Naive thymus-derived CD4-positive, alpha-beta T cell (primary cell): ENCODE results near the gene JAKMIP1. TPM values are rescaled to one million over a fixed set of nuclear protein-coding genes. Genes with fewer than 3 reads are reported as not detected.

ENCODE experiments used
- ATAC-seq: fragments of 150-1000 bp; cut with Tn5 transposase; 2 replicates; pipeline ENCODE4 v1.10.0; 2021; ENCODE audit warnings: mild to moderate bottlenecking, moderate library complexity
- CTCF ChIA-PET: fragments of 350-600 bp; sonication (Branson Sonifier 250); formaldehyde crosslinking; loops from one replicate; lab custom pipeline; 2021; ENCODE audit warnings: antibody characterized with exemption; lab: Charles Lee
- POLR2A ChIA-PET: fragments of 350-600 bp; sonication (Branson Sonifier 250); formaldehyde crosslinking; loops from one replicate; lab custom pipeline; 2021; ENCODE audit warnings: antibody characterized with exemption, inconsistent platforms; lab: Charles Lee
- DNase-seq, 9 donors: peaks; one replicate each; pipeline versions ENCODE4 v3.0.0 to v3.0.0-alpha.2; 2020 to 2022; ENCODE audit warnings: mixed read lengths in 1 of 9
- H3K27ac ChIP-seq: one replicate; pipeline ENCODE4 v1.7.0; 2013; ENCODE audit warnings: mild to moderate bottlenecking, low read depth, low read length, moderate library complexity
- H3K27me3 ChIP-seq, 2 donors: one replicate each; pipeline ENCODE4 v1.7.0; 2013; ENCODE audit warnings: low read length in 2 of 2, mild to moderate bottlenecking in 2 of 2, moderate library complexity in 2 of 2; ENCODE audit not compliant: control insufficient read depth in 2 of 2, insufficient read depth in 2 of 2
- H3K36me3 ChIP-seq, 3 experiments: 1 replicate in 2 of 3; 2 replicates in 1 of 3; pipeline ENCODE4 v1.7.0; 2013; ENCODE audit warnings: low read length in 3 of 3, mild to moderate bottlenecking in 3 of 3, moderate library complexity in 1 of 3; ENCODE audit not compliant: insufficient read depth in 3 of 3, control insufficient read depth in 2 of 3
- H3K4me1 ChIP-seq, 2 donors: one replicate each; pipeline ENCODE4 v1.7.0; 2013; ENCODE audit warnings: low read length in 2 of 2, mild to moderate bottlenecking in 2 of 2, moderate library complexity in 1 of 2; ENCODE audit not compliant: control insufficient read depth in 2 of 2, insufficient read depth in 2 of 2
- H3K4me3 ChIP-seq: 2 replicates; pipeline ENCODE4 v1.7.0; 2013; ENCODE audit warnings: mild to moderate bottlenecking, low read length
- H3K9me3 ChIP-seq, 3 experiments: 1 replicate in 2 of 3; 2 replicates in 1 of 3; pipeline ENCODE4 v1.7.0; 2013; ENCODE audit warnings: low read length in 3 of 3; ENCODE audit not compliant: control insufficient read depth in 2 of 3
- H3K27ac Mint-ChIP-seq, 9 donors: one replicate each; pipeline ENCODE4 v1.8.0; 2020 to 2022; ENCODE audit warnings: mixed read lengths in 9 of 9, mild to moderate bottlenecking in 8 of 9, moderate library complexity in 5 of 9, inconsistent platforms in 2 of 9
- H3K27me3 Mint-ChIP-seq, 5 donors: one replicate each; pipeline ENCODE4 v1.8.0; 2021 to 2022; ENCODE audit warnings: mixed read lengths in 5 of 5, mild to moderate bottlenecking in 1 of 5
- H3K36me3 Mint-ChIP-seq, 5 donors: one replicate each; pipeline ENCODE4 v1.8.0; 2020 to 2022; ENCODE audit warnings: mixed read lengths in 5 of 5, mild to moderate bottlenecking in 3 of 5, inconsistent platforms in 1 of 5
- H3K4me1 Mint-ChIP-seq, 7 donors: one replicate each; pipeline ENCODE4 v1.8.0; 2020 to 2022; ENCODE audit warnings: mixed read lengths in 7 of 7, mild to moderate bottlenecking in 3 of 7, inconsistent platforms in 1 of 7
- H3K4me3 Mint-ChIP-seq, 10 donors: one replicate each; pipeline ENCODE4 v1.8.0; 2020 to 2022; ENCODE audit warnings: mild to moderate bottlenecking in 10 of 10, mixed read lengths in 10 of 10, moderate library complexity in 6 of 10, inconsistent platforms in 2 of 10
- H3K9me3 Mint-ChIP-seq, 11 donors: one replicate each; pipeline ENCODE4 v1.8.0; 2020 to 2022; ENCODE audit warnings: mixed read lengths in 11 of 11, mild to moderate bottlenecking in 4 of 11, inconsistent platforms in 1 of 11, moderate library complexity in 1 of 11
- intact Hi-C, 2 donors: fragments of 100-400 bp; cut with micrococcal nuclease; formaldehyde crosslinking; loops; one replicate each; pipeline ENCODE4 v1.15.1; 2023
- polyA plus RNA-seq, 2 donors: library from polyadenylated mRNA; unstranded; fragments of 300-500 nt; fragmentation: Illumina TruSeq; gene quantifications; one replicate each; pipeline ENCODE4 v1.2.3, GENCODE V29; 2021
- total RNA-seq, 6 experiments: library from RNA in 5 of 6; stranded (reverse) in 5 of 6; gene quantifications; 1 replicate in 5 of 6; 2 replicates in 1 of 6; pipeline ENCODE4 v1.2.3 and lab custom pipeline; 2021 to 2026

The JAKMIP1 gene
- total and polyA plus RNA-seq, 7 experiments from 2014 or later = 0.21 to 15.3 (median 2.4) TPM; not detected in 3

DNA sequence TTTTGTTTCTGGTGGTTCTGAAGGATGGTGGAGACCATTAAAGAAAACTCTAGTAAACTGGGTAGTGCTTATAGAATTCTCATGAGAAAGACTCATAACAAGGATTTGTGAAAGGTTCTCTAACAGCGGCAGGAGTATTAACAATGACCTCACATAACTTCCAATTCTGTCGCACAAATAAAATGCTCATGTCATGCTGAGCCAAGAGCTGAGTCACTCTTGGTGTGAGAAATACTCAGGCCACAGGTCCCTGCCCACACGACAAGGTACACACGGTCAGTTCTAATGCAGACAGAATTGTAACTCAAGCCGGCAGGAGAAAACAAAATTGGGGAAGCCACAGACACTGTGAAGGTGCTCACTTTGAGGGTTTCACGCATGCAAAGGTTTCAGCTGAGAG is 147.7 kb downstream of the JAKMIP1 start:
- intact Hi-C loops = no loop called here
- no peaks in the 10 kb centered on the region for H3K4me1 Mint-ChIP-seq

DNA sequence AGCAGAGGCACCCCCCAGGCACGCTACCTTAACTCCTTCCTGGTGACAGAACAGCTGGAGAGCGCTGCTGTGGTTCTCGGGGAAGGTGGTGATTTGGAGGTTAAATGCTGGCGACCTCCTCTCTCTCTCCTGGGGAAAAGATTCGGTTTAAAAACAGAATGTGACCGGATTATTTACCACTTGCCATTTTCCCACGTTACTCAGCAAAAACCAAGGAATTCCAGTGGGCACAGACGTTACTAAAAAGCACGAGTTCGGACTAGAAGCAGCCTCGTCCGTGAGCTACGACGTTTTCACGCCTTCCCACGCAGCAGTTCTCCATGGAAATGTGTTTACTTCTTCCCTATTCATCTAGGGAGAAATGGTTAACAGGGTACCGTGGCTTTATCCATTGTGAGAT is 149.8 kb downstream of the JAKMIP1 start:
- Histone ChIP-seq H3K27ac (no peak overlapping the region), H3K9me3 (no peaks in the 10 kb centered on the region), H3K4me3 (no peak overlapping the region), H3K4me1 (no peaks in the 10 kb centered on the region), H3K27me3 (no peaks in the 10 kb centered on the region), H3K36me3 (no peaks in the 10 kb centered on the region)
- Mint-ChIP-seq H3K27me3 (peaks cover 0 to 5% (median 0%) of the 10 kb centered on the region in 5 donors), H3K27ac (no peak overlapping the region), H3K4me3 (no peak overlapping the region), H3K4me1 (no peaks in the 10 kb centered on the region), H3K9me3 (peaks cover 0 to 3% (median 0%) of the 10 kb centered on the region in 11 donors), H3K36me3 (peaks cover 0 to 2% (median 0%) of the 10 kb centered on the region in 5 donors)
- no peak for DNase-seq
- intact Hi-C loops = no loop called here
- ChIA-PET CTCF (no interaction called here), POLR2A (no interaction called here)
- no peak for ATAC-seq

More for the DNA sequence above, 147.7 kb downstream of the JAKMIP1 start:
- POLR2A ChIA-PET = no interaction called here
- H3K27me3 ChIP-seq = no peaks in the 10 kb centered on the region
- DNase-seq (no peak), ATAC-seq (no peak)
- CTCF ChIA-PET = no interaction called here
- Mint-ChIP-seq H3K27me3 (peaks cover 0 to 9% (median 0%) of the 10 kb centered on the region in 5 donors), H3K4me3 (no peak overlapping the region), H3K36me3 (peaks cover 0 to 7% (median 0%) of the 10 kb centered on the region in 5 donors), H3K27ac (no peak overlapping the region), H3K9me3 (peaks cover 0 to 7% (median 4%) of the 10 kb centered on the region in 11 donors)
- no peaks in the 10 kb centered on the region for H3K4me1 ChIP-seq
- peaks cover 0 to 7% (median 0%) of the 10 kb centered on the region in 3 experiments for H3K36me3 ChIP-seq
- H3K9me3 ChIP-seq = peaks cover 0 to 4% (median 0%) of the 10 kb centered on the region in 3 experiments
- no peak overlapping the region for H3K4me3 ChIP-seq
- H3K27ac ChIP-seq = no peak overlapping the region

DNA sequence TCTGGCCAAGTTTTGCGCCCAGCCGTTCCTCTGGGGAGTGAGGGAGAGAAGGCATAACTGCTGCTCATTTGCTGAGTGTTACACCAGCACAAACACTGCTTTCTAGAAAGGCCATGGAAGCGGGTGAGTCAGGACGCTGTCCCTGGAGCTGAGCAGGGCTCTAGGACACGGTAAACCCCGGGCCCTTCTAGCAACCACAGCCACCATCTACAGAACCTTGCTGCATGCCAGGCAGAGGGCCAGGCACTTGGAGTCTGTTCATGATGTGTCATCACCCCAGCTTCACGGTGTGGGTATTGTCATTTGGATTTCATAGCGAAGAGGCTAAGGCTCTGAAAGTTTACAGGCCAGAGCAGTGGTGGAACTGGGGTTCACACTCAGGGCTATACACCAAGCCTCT is 150.4 kb downstream of the JAKMIP1 start:
- no peak overlapping the region for H3K4me3 Mint-ChIP-seq
- peaks cover 0 to 3% (median 0%) of the 10 kb centered on the region in 11 donors for H3K9me3 Mint-ChIP-seq
- intact Hi-C loops = no loop called here
- H3K36me3 Mint-ChIP-seq = peaks cover 0 to 2% (median 0%) of the 10 kb centered on the region in 5 donors
- H3K27me3 Mint-ChIP-seq = peaks cover 0 to 8% (median 5%) of the 10 kb centered on the region in 5 donors
- ChIA-PET CTCF (no interaction called here), POLR2A (no interaction called here)
- Histone ChIP-seq H3K36me3 (no peaks in the 10 kb centered on the region), H3K4me3 (no peak overlapping the region), H3K27me3 (no peaks in the 10 kb centered on the region), H3K9me3 (no peaks in the 10 kb centered on the region), H3K4me1 (no peaks in the 10 kb centered on the region), H3K27ac (no peak overlapping the region)
- DNase-seq (no peak), ATAC-seq (no peak)
- peaks cover 0 to under 1% (median 0%) of the 10 kb centered on the region in 7 donors for H3K4me1 Mint-ChIP-seq
- no peak overlapping the region for H3K27ac Mint-ChIP-seq

DNA sequence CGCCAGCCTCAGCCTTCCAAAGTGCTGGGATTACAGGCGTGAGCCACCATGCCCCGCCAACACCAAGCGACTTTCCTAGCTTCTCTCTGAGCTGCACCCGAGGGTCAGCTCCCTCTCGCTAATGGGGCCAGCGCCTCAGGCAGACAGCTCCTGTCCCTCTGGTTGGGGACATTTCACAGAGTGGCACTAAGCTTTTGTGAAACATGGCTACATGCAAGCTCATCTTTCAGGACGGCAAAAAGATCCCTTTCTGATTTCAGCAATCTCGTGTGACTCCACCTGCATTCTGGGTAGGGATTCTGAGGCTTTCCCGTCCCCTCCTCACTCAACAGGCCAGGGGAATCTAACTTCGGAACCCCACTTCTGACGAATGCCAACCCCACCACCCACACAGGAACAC is 151.1 kb downstream of the JAKMIP1 start:
- H3K4me1 Mint-ChIP-seq = peaks cover 0 to 2% (median 0%) of the 10 kb centered on the region in 7 donors
- DNase-seq = no peak
- Histone ChIP-seq H3K4me1 (no peaks in the 10 kb centered on the region), H3K4me3 (no peak overlapping the region), H3K27ac (no peak overlapping the region), H3K9me3 (no peaks in the 10 kb centered on the region), H3K36me3 (no peaks in the 10 kb centered on the region), H3K27me3 (no peaks in the 10 kb centered on the region)
- H3K4me3 Mint-ChIP-seq = no peak overlapping the region
- peaks cover 0 to 2% (median 0%) of the 10 kb centered on the region in 5 donors for H3K36me3 Mint-ChIP-seq
- H3K9me3 Mint-ChIP-seq = peaks cover 0 to 3% (median 0%) of the 10 kb centered on the region in 11 donors
- ATAC-seq = no peak
- intact Hi-C loops = no loop called here
- H3K27ac Mint-ChIP-seq = no peak overlapping the region
- ChIA-PET CTCF (no interaction called here), POLR2A (no interaction called here)
- peaks cover 0 to 14% (median 6%) of the 10 kb centered on the region in 5 donors for H3K27me3 Mint-ChIP-seq

DNA sequence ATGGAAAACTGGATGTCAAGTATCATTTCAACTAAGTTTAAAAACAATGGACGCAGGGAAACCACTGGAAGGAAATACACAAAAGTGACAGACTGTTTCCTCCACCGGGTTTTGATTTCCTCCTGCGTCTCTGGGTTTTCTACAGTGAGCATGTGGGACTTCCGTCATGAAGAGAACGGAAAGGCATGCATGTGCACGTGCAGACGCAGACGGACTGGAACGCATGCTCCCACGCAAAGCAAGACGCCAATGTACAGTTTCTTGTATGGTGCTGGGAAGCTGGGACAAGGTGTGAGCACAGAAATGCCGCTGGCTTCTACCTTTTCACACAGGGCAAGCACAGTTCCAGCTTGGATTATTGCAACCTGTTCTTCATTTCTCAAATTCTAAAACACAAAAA is 151.8 kb downstream of the JAKMIP1 start:
- no peaks in the 10 kb centered on the region for H3K36me3 ChIP-seq
- Mint-ChIP-seq H3K9me3 (peaks cover 0 to 3% (median 0%) of the 10 kb centered on the region in 11 donors), H3K4me3 (no peak overlapping the region), H3K27ac (no peak overlapping the region), H3K4me1 (peaks cover 0 to 3% (median 0%) of the 10 kb centered on the region in 7 donors), H3K27me3 (peaks cover 0 to 21% (median 6%) of the 10 kb centered on the region in 5 donors), H3K36me3 (peaks cover 0 to 2% (median 0%) of the 10 kb centered on the region in 5 donors)
- ATAC-seq (no peak), DNase-seq (no peak)
- H3K27ac ChIP-seq = no peak overlapping the region
- no peaks in the 10 kb centered on the region for H3K9me3 ChIP-seq
- H3K27me3 ChIP-seq = no peaks in the 10 kb centered on the region
- intact Hi-C loops = no loop called here
- ChIA-PET CTCF (no interaction called here), POLR2A (no interaction called here)
- H3K4me3 ChIP-seq = no peak overlapping the region
- no peaks in the 10 kb centered on the region for H3K4me1 ChIP-seq

DNA sequence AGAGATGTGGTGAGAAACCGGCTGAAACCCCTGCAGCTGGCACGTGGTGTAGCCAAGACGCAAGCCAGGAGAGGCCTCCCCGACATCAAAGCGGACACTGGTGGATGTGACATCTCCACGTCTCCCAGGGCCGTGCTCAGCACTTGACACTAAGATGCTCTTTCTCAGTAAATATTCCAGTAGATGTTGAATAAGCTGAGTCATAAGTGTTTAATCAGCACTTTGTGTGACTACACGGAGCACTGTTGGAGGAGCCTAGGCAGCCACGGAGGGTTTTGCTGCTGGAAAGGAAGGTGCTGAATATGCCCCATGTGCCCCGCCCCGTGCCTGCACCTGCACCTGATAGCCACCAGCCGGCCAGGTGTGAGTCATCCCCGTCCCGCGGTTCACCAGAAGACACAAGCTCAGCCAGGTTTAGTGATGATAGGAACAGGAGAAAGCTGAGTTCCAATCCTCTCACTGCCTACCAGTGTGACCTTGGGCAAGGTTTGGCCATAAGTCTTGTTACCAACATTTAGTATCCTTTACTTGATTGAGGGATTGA is 153.1 kb downstream of the JAKMIP1 start:
- peaks cover 0 to 8% (median 0%) of the 10 kb centered on the region in 7 donors for H3K4me1 Mint-ChIP-seq
- intact Hi-C loops = no loop called here
- H3K9me3 Mint-ChIP-seq = peaks cover 0 to 3% (median 0%) of the 10 kb centered on the region in 11 donors
- Histone ChIP-seq H3K27ac (no peak overlapping the region), H3K9me3 (no peaks in the 10 kb centered on the region), H3K4me3 (no peak overlapping the region), H3K27me3 (no peaks in the 10 kb centered on the region), H3K4me1 (no peaks in the 10 kb centered on the region), H3K36me3 (no peaks in the 10 kb centered on the region)
- no peak overlapping the region for H3K4me3 Mint-ChIP-seq
- H3K27ac Mint-ChIP-seq = no peak overlapping the region
- H3K36me3 Mint-ChIP-seq = peaks cover 0 to 2% (median 0%) of the 10 kb centered on the region in 5 donors
- ATAC-seq (no peak), DNase-seq (no peak)
- CTCF ChIA-PET = no interaction called here
- POLR2A ChIA-PET = no interaction called here
- peaks cover 0 to 26% (median 6%) of the 10 kb centered on the region in 5 donors for H3K27me3 Mint-ChIP-seq
